ENCODE measurements around the gene PFKM. TPM values are rescaled to one million over a fixed set of nuclear protein-coding genes. Genes with fewer than 3 reads are reported as not detected.

The PFKM gene
- total and polyA plus RNA-seq, 2 of the 4 experiments (the other 2 are of a cell fraction), result 56.7 to 82.6 TPM

DNA sequence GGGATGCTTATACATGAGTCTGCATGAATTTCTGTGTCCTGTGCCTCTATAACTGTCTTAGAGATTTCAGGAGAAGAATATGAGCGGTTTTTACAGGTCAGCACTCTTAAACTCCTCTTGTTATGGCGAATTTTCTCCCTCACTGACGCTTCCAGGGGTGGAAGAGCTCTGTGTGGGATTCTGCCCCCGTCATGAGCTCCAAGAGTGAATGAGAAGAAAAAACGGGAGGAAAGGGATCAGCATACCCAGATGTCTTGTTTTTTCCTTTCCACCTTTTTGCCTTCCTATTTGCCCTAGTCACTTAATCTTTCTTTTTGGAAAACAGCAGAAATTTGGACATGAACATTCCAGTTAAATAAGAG is 651 bp downstream of the PFKM start:
- ChIA-PET POLR2A (ENCODE audit: unreplicated experiment) (no interaction called here), CTCF (interaction anchor here (0.8 to 1.5 kb wide), 3 partner anchors 14 to 178 kb away, joined by 3 read pairs; partner anchors contain the start of gene SENP1)
- Histone ChIP-seq H3K27ac (ENCODE audit: insufficient read depth, low read length) (peak overlapping the region; percentile 36; the same call in 1 of the 2 replicates), H3K27me3 (ENCODE audit: control insufficient read depth, insufficient read depth, low read length) (peaks cover 5% of the 10 kb centered on the region; the same call in 1 of the 2 replicates), H3K14ac (replicated peaks; ENCODE audit: low read depth, low read length) (no peak overlapping the region), H3K4ac (ENCODE audit: low read depth, low read length) (peak overlapping the region; percentile 55; the same call in 1 of the 2 replicates), H3K9me3 (ENCODE audit: control insufficient read depth, insufficient read depth, low read length) (no peaks in the 10 kb centered on the region), H2AFZ (replicated peaks; ENCODE audit: low read length, poor library complexity) (peak overlapping the region; percentile 94), H3K9ac (ENCODE audit: low read depth, low read length) (peak overlapping the region; percentile 86), H3K4me3 (ENCODE audit: insufficient read depth, low read depth, low read length) (peak overlapping the region; percentile 93), H3K18ac (ENCODE audit: low read depth, low read length) (no peak overlapping the region), H3K56ac (ENCODE audit: extremely low read depth, insufficient read depth, low read length) (peak overlapping the region; percentile 31; the same call in 1 of the 2 replicates), H4K5ac (ENCODE audit: low read depth, low read length) (no peak overlapping the region), H2BK120ac (ENCODE audit: low read depth, low read length) (no peak overlapping the region), H2AK5ac (ENCODE audit: low read depth, low read length) (no peak overlapping the region), H3K4me2 (ENCODE audit: low read depth, low read length) (peak overlapping the region; percentile 97), H2BK20ac (ENCODE audit: low read depth, low read length) (no peak overlapping the region), H4K20me1 (ENCODE audit: insufficient read depth, low read length) (peaks cover 5% of the 10 kb centered on the region; the same call in 1 of the 2 replicates), H3K9me1 (ENCODE audit: insufficient read depth, low read length) (peaks cover 14% of the 10 kb centered on the region), H2BK15ac (ENCODE audit: low read depth, low read length) (no peak overlapping the region), H4K91ac (ENCODE audit: insufficient read depth, low read depth, low read length) (no peak overlapping the region), H3K36me3 (ENCODE audit: control insufficient read depth, insufficient read depth, low read length) (peaks cover 2% of the 10 kb centered on the region; the same call in 1 of the 2 replicates), H2BK5ac (ENCODE audit: low read depth, low read length, poor library complexity, severe bottlenecking) (no peak overlapping the region), H3K23ac (ENCODE audit: low read depth, low read length) (peak overlapping the region; percentile 43; the same call in 1 of the 2 replicates), H3K79me1 (ENCODE audit: low read depth in 1 of 2, low read length in 2 of 2) (peaks cover 24 to 34% of the 10 kb centered on the region in 2 experiments), H2AK9ac (replicated peaks; ENCODE audit: low read depth, low read length, poor library complexity) (no peak overlapping the region), H3K4me1 (ENCODE audit: control insufficient read depth, insufficient read depth, low read length) (no peaks in the 10 kb centered on the region), H4K8ac (ENCODE audit: low read depth in 2 of 2, low read length in 2 of 2) (peak overlapping the region in 1 of 2 experiments; percentile 67; a peak in 2 of 4 replicates)
- intact Hi-C loops (cut with micrococcal nuclease) (loop anchor here (2.0 kb wide), 1 partner anchor 69 kb away; no protein-coding TSS in a partner anchor), in situ Hi-C loops (cut with MboI; ENCODE audit: low sequenced_read_pairs) (no loop called here), dilution Hi-C loops (cut with HindIII; ENCODE audit: low sequenced_read_pairs, unreplicated experiment) (no loop called here)
- WGBS, 2 experiments (ENCODE audit: extremely low coverage in 2 of 2, insufficient read length in 1 of 2), result no CpG with 5 or more reads among the region's 5 CpGs
- no TSS peak for BruUV-seq (replicated peaks)
- ATAC-seq (ENCODE audit: low read depth), result no peak
- TF ChIP-seq NFE2L2 (IDR thresholded peaks at IDR 0.05; ENCODE audit: low read depth, low read length) (no peak), RFX5 (IDR thresholded peaks at IDR 0.05; ENCODE audit: low read depth, low read length) (no peak), FOS (IDR thresholded peaks at IDR 0.05; ENCODE audit: low read depth, low read length) (no peak), CTCF (conservative IDR thresholded peaks at IDR 0.05; ENCODE audit: low read depth, low read length) (no peak), MXI1 (IDR thresholded peaks at IDR 0.05; ENCODE audit: borderline replicate concordance, low read depth, low read length) (no peak), SMC3 (IDR thresholded peaks at IDR 0.05; ENCODE audit: low read depth, low read length) (no peak), CHD1 (IDR thresholded peaks at IDR 0.05; ENCODE audit: low read depth, low read length) (no peak), POLR2A (IDR thresholded peaks at IDR 0.05; ENCODE audit: low read depth, low read length) (no peak), MAFK (IDR thresholded peaks at IDR 0.05; ENCODE audit: low read depth, low read length) (no peak), USF2 (IDR thresholded peaks at IDR 0.05; ENCODE audit: low read depth, low read length) (no peak)
- TF ChIP-seq, protein P1, sequence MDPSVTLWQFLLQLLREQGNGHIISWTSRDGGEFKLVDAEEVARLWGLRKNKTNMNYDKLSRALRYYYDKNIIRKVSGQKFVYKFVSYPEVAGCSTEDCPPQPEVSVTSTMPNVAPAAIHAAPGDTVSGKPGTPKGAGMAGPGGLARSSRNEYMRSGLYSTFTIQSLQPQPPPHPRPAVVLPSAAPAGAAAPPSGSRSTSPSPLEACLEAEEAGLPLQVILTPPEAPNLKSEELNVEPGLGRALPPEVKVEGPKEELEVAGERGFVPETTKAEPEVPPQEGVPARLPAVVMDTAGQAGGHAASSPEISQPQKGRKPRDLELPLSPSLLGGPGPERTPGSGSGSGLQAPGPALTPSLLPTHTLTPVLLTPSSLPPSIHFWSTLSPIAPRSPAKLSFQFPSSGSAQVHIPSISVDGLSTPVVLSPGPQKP (IDR thresholded peaks at IDR 0.05; ENCODE audit: borderline replicate concordance, low read depth, low read length), result no peak
- peak; percentile 41 for DNase-seq
